H1 (cell line): ENCODE measurements around the gene NKTR. TPM values are rescaled to one million over a fixed set of nuclear protein-coding genes. Genes with fewer than 3 reads are reported as not detected.

ENCODE experiments used
- CTCF ChIA-PET: fragments of 300-600 bp; sonication (Branson Sonifier 250); formaldehyde crosslinking; loops from one replicate; lab custom pipeline; 2021; ENCODE audit not compliant: partially characterized antibody; lab: Charles Lee
- POLR2A ChIA-PET: fragments of 300-600 bp; sonication (Branson Sonifier 250); formaldehyde crosslinking; loops from one replicate; lab custom pipeline; 2021; ENCODE audit warnings: inconsistent platforms; ENCODE audit not compliant: partially characterized antibody; lab: Charles Lee
- DNase-seq, 2 experiments: peaks; one replicate each; pipeline versions ENCODE4 v3.0.0 to v3.0.0-alpha.2; 2010 to 2022; ENCODE audit warnings: low spot score in 2 of 2, low read depth in 1 of 2, mixed read lengths in 1 of 2
- FAIRE-seq: peaks from 2 replicates; lab custom pipeline; 2011; peaks lifted over from hg19 to GRCh38; lab: Jason Lieb, UNC
- H2AFZ ChIP-seq: 2 replicates; pipeline ENCODE4 v1.8.1; 2012; ENCODE audit warnings: low read length, inconsistent platforms
- H2AK5ac ChIP-seq: 2 replicates; pipeline ENCODE4 v1.6.1; 2013; ENCODE audit warnings: low read depth, low read length
- H2BK120ac ChIP-seq: replicated peaks from 2 replicates; pipeline ENCODE3; 2013; ENCODE audit warnings: low read depth, low read length, inconsistent platforms
- H2BK12ac ChIP-seq: 2 replicates; pipeline ENCODE4 v1.6.1; 2013; ENCODE audit warnings: low read depth, low read length
- H2BK15ac ChIP-seq: 2 replicates; pipeline ENCODE4 v1.6.1; 2013; ENCODE audit warnings: low read length
- H2BK20ac ChIP-seq: 2 replicates; pipeline ENCODE4 v1.6.1; 2013; ENCODE audit warnings: low read length
- H2BK5ac ChIP-seq: 2 replicates; pipeline ENCODE4 v1.6.1; 2013; ENCODE audit warnings: low read depth, low read length
- H3K14ac ChIP-seq: 2 replicates; pipeline ENCODE4 v1.6.1; 2013; ENCODE audit warnings: inconsistent platforms; ENCODE audit not compliant: insufficient read length
- H3K18ac ChIP-seq: 2 replicates; pipeline ENCODE4 v1.6.1; 2013; ENCODE audit warnings: low read length; ENCODE audit errors: extremely low read depth
- H3K23ac ChIP-seq: 2 replicates; pipeline ENCODE4 v1.6.1; 2013; ENCODE audit warnings: inconsistent platforms; ENCODE audit not compliant: insufficient read length
- H3K23me2 ChIP-seq: 2 replicates; pipeline ENCODE4 v1.6.1; 2013; ENCODE audit warnings: low read depth, low read length
- H3K27ac ChIP-seq: 2 replicates; pipeline ENCODE4 v1.6.1; 2011; ENCODE audit warnings: low read depth, low read length, inconsistent platforms
- H3K27me3 ChIP-seq, 4 experiments: replicated peaks in 1 of 4; 1 replicate in 1 of 4; 2 replicates in 3 of 4; pipeline versions ENCODE4 v1.6.1 to v1.8.1; 2011 to 2013; ENCODE audit warnings: low read length in 3 of 4, mild to moderate bottlenecking in 3 of 4, inconsistent platforms in 2 of 4, mixed read lengths in 2 of 4, moderate library complexity in 1 of 4; ENCODE audit not compliant: control insufficient read depth in 3 of 4, insufficient read depth in 3 of 4; ENCODE audit errors: extremely low read depth in 1 of 4
- H3K36me3 ChIP-seq, 4 experiments: 2 replicates each; pipeline versions ENCODE4 v1.6.1 to v1.8.1; 2011 to 2013; ENCODE audit warnings: mild to moderate bottlenecking in 4 of 4, low read length in 3 of 4, moderate library complexity in 2 of 4, control low read depth in 1 of 4, inconsistent platforms in 1 of 4; ENCODE audit not compliant: insufficient read depth in 4 of 4, control insufficient read depth in 2 of 4
- H3K4ac ChIP-seq: replicated peaks from 2 replicates; pipeline ENCODE3; 2013; ENCODE audit warnings: low read length, low read depth, mixed read lengths, inconsistent platforms; ENCODE audit not compliant: insufficient read length
- H3K4me1 ChIP-seq, 4 experiments: replicated peaks in 1 of 4; 1 replicate in 1 of 4; 2 replicates in 3 of 4; pipeline versions ENCODE4 v1.6.1 to v1.8.1; 2011 to 2013; ENCODE audit warnings: low read length in 3 of 4, inconsistent platforms in 2 of 4, mixed read lengths in 1 of 4; ENCODE audit not compliant: insufficient read depth in 4 of 4, control insufficient read depth in 3 of 4
- H3K4me2 ChIP-seq, 2 experiments: 2 replicates each; pipeline versions ENCODE4 v1.6.1 to v1.8.1; 2011 to 2013; ENCODE audit warnings: low read depth in 2 of 2, low read length in 2 of 2, control low read depth in 1 of 2, inconsistent platforms in 1 of 2, mild to moderate bottlenecking in 1 of 2; ENCODE audit not compliant: insufficient read depth in 1 of 2
- H3K4me3 ChIP-seq, 4 experiments: fragments of 200-600, 300-600 bp in 1 of 4; sonication (generic), shearing (Covaris generic), sonication (Bioruptor Twin) in 1 of 4; 2 replicates each; pipeline versions ENCODE4 v1.5.1 to v1.8.1; 2011 to 2016; ENCODE audit warnings: low read length in 4 of 4, low read depth in 3 of 4, control low read depth in 2 of 4, inconsistent platforms in 2 of 4, mild to moderate bottlenecking in 2 of 4, mixed read lengths in 1 of 4, moderate library complexity in 1 of 4; ENCODE audit not compliant: insufficient read depth in 2 of 4; ENCODE audit errors: extremely low read depth in 1 of 4
- H3K56ac ChIP-seq: replicated peaks from 2 replicates; pipeline ENCODE3; 2013; ENCODE audit warnings: low read depth, mild to moderate bottlenecking, mixed read lengths, low read length, inconsistent platforms; ENCODE audit not compliant: insufficient read length
- H3K79me1 ChIP-seq: 2 replicates; pipeline ENCODE4 v1.6.1; 2013; ENCODE audit warnings: low read depth, low read length, control low read depth
- H3K79me2 ChIP-seq, 2 experiments: 2 replicates each; pipeline versions ENCODE4 v1.6.1 to v1.8.1; 2012 to 2013; ENCODE audit warnings: low read length in 2 of 2, mild to moderate bottlenecking in 2 of 2, inconsistent platforms in 1 of 2; ENCODE audit not compliant: insufficient read depth in 2 of 2, control insufficient read depth in 1 of 2
- H3K9ac ChIP-seq, 4 experiments: replicated peaks in 1 of 4; 1 replicate in 1 of 4; 2 replicates in 3 of 4; pipeline versions ENCODE4 v1.6.1 to v1.8.1; 2011 to 2013; ENCODE audit warnings: low read depth in 3 of 4, low read length in 3 of 4, control low read depth in 2 of 4, mild to moderate bottlenecking in 2 of 4, moderate library complexity in 2 of 4, inconsistent platforms in 1 of 4; ENCODE audit errors: extremely low read depth in 1 of 4
- H3K9me3 ChIP-seq, 2 experiments: 2 replicates each; pipeline versions ENCODE4 v1.6.1 to v1.8.1; 2012 to 2013; ENCODE audit warnings: mild to moderate bottlenecking in 2 of 2, moderate library complexity in 2 of 2, control low read depth in 1 of 2, inconsistent platforms in 1 of 2, low read depth in 1 of 2, low read length in 1 of 2, mixed read lengths in 1 of 2; ENCODE audit not compliant: insufficient read depth in 2 of 2
- H4K20me1 ChIP-seq, 2 experiments: replicated peaks in 1 of 2; 2 replicates each; pipeline versions ENCODE3 to v1.8.1; 2011 to 2013; ENCODE audit warnings: inconsistent platforms in 2 of 2, low read length in 2 of 2, mild to moderate bottlenecking in 1 of 2; ENCODE audit not compliant: insufficient read depth in 2 of 2, control insufficient read depth in 1 of 2
- H4K5ac ChIP-seq: 2 replicates; pipeline ENCODE4 v1.6.1; 2013; ENCODE audit warnings: low read length, low read depth, mixed read lengths, inconsistent platforms; ENCODE audit not compliant: insufficient read length
- H4K8ac ChIP-seq: 2 replicates; pipeline ENCODE4 v1.8.0; 2013; ENCODE audit warnings: mild to moderate bottlenecking, moderate library complexity, low read length, inconsistent platforms; ENCODE audit not compliant: insufficient read depth; ENCODE audit errors: extremely low read depth
- H4K91ac ChIP-seq: replicated peaks from 2 replicates; pipeline ENCODE3; 2013; ENCODE audit warnings: low read length, mixed read lengths, inconsistent platforms; ENCODE audit not compliant: insufficient read length
- CBX8 ChIP-seq: fragments of 300-800, 300-1000 bp; sonication (generic); IDR thresholded peaks from 2 replicates; pipeline ENCODE4 v1.7.1; 2016; ENCODE audit warnings: low read depth, low read length, borderline replicate concordance
- GABPA ChIP-seq: IDR thresholded peaks from 2 replicates; pipeline ENCODE4 v1.6.1; 2011; ENCODE audit warnings: mild to moderate bottlenecking, low read length, moderate library complexity, borderline replicate concordance; ENCODE audit not compliant: insufficient read depth
- HDAC6 ChIP-seq: IDR thresholded peaks from one replicate; pipeline ENCODE4 v1.7.1; 2012; ENCODE audit warnings: low read depth, mild to moderate bottlenecking, inconsistent platforms, low read length, moderate library complexity
- JUND ChIP-seq: IDR thresholded peaks from 2 replicates; pipeline ENCODE4 v1.6.1; 2011; ENCODE audit warnings: mild to moderate bottlenecking, improper control_type of control experiment, low read length
- MAFK ChIP-seq: IDR thresholded peaks from 2 replicates; pipeline ENCODE4 v1.6.1; 2012; ENCODE audit warnings: low read depth, mild to moderate bottlenecking, improper control_type of control experiment, low read length
- NRF1 ChIP-seq: IDR thresholded peaks from 2 replicates; pipeline ENCODE4 v1.6.1; 2011; ENCODE audit warnings: mild to moderate bottlenecking, low read depth, low read length, improper control_type of control experiment
- PHF8 ChIP-seq: fragments of 200-600 bp; sonication (generic); conservative IDR thresholded peaks from 2 replicates; pipeline ENCODE4 v1.7.1; 2012; ENCODE audit warnings: low read depth, mild to moderate bottlenecking, inconsistent platforms, low read length, moderate library complexity
- POU5F1 ChIP-seq: IDR thresholded peaks from 2 replicates; pipeline ENCODE4 v1.6.1; 2011; ENCODE audit warnings: low read depth, mild to moderate bottlenecking, low read length, moderate library complexity
- RFX5 ChIP-seq: IDR thresholded peaks from 2 replicates; pipeline ENCODE4 v1.6.1; 2011; ENCODE audit warnings: low read depth, low read length, improper control_type of control experiment, borderline replicate concordance
- TAF7 ChIP-seq: optimal IDR thresholded peaks from 2 replicates; pipeline ENCODE3; 2011; ENCODE audit warnings: low read depth, mild to moderate bottlenecking, inconsistent platforms, low read length, moderate library complexity, borderline replicate concordance
- polyA plus RNA-seq, 7 experiments: library from polyadenylated mRNA; depleted of rRNA in 3 of 7; stranded (reverse) in 5 of 7; unstranded in 2 of 7; fragments of >200 nt in 5 of 7; fragments of 200-250 nt in 2 of 7; gene quantifications; 1 replicate in 5 of 7; 2 replicates in 1 of 7; 4 replicates in 1 of 7; pipeline versions ENCODE4 v1.2.1 to v1.2.3, GENCODE V29; 2011 to 2013; ENCODE audit warnings: missing spikeins in 2 of 7, mixed read lengths in 2 of 7
- total RNA-seq: library from RNA; stranded (reverse); fragmentation: NEBNext Ultra II Directional; extraction: Animal tissue kit (Norgen Biotek cat#: 25700); gene quantifications from 2 replicates; pipeline ENCODE4 v1.2.1, GENCODE V29; 2021
- TF ChIP-seq, protein P1 (sequence below): IDR thresholded peaks from 2 replicates; pipeline ENCODE4 v1.6.1; 2012; ENCODE audit warnings: inconsistent platforms

NKTR gene
- total and polyA plus RNA-seq, 2 of the 8 experiments (the other 6 are each of a cell fraction or from before 2014, with no cell fraction given) = 24.1 to 62.2 TPM

DNA sequence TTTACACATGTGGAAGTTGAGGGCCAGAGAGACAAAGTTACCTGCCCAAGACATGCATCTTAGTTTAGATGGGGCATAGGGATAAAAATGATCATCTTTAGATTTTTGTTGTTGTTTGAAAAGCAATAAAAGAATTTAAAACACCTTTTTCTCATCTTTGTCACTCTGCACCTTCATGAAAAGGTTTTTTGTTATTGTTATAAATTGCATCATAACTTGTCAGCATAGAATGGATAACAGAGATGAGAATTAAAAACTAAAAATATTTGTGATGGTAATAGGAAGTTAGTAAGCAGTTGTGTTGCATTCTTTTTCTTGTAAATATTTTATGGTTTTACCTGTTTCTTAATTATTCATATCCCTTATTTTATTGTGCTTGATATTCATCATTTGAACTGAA, 39.6 kb downstream of the NKTR start:
- no peak overlapping the region for H3K27ac ChIP-seq
- no peak overlapping the region for H2BK12ac ChIP-seq
- H2AK5ac ChIP-seq = no peak overlapping the region
- H2BK15ac ChIP-seq = no peak overlapping the region
- H3K4me1 ChIP-seq = no peaks in the 10 kb centered on the region
- H2BK120ac ChIP-seq = no peak overlapping the region
- H3K4me3 ChIP-seq = no peak overlapping the region
- H3K79me2 ChIP-seq = 0 out of 4 replicates have a peak, but pooled peaks cover 4% of the 10 kb centered on the region in 2 experiments
- no peak overlapping the region for H2BK20ac ChIP-seq
- no peak overlapping the region for H3K4ac ChIP-seq
- H4K20me1 ChIP-seq = peaks cover 2 to 7% of the 10 kb centered on the region in 2 experiments
- no peak overlapping the region for H3K23ac ChIP-seq
- no peak overlapping the region for H4K5ac ChIP-seq
- no peak overlapping the region for H3K56ac ChIP-seq
- H3K36me3 ChIP-seq = peaks cover 52 to 96% (median 89%) of the 10 kb centered on the region in 4 experiments
- no peak overlapping the region for H3K9ac ChIP-seq
- no peak overlapping the region for H3K18ac ChIP-seq
- H2AFZ ChIP-seq = no peak overlapping the region
- FAIRE-seq (no peak), DNase-seq (no peak)
- CTCF ChIA-PET = interaction anchor here (0.8 to 1.7 kb wide), 2 partner anchors 10 to 68 kb away, joined by 4 read pairs; no protein-coding TSS in a partner anchor
- POLR2A ChIA-PET = interaction anchor here (0.8 kb wide), 1 partner anchor 40 kb away, joined by 3 read pairs; the partner anchor contains the start of gene NKTR
- H2BK5ac ChIP-seq = no peak overlapping the region
- no peak overlapping the region for H4K8ac ChIP-seq
- H4K91ac ChIP-seq = no peak overlapping the region
- H3K79me1 ChIP-seq = no peaks in the 10 kb centered on the region; the same call in 1 of the 2 replicates
- H3K9me3 ChIP-seq = no peaks in the 10 kb centered on the region
- H3K14ac ChIP-seq = no peak overlapping the region
- H3K4me2 ChIP-seq = no peak overlapping the region
- no peaks in the 10 kb centered on the region for H3K27me3 ChIP-seq
- no peaks in the 10 kb centered on the region for H3K23me2 ChIP-seq
- TF ChIP-seq HDAC6 (no peak), TAF7 (no peak), RFX5 (no peak), CBX8 (no peak), JUND (no peak), GABPA (no peak), PHF8 (no peak), MAFK (no peak), NRF1 (no peak), POU5F1 (no peak)
- TF ChIP-seq, protein P1, sequence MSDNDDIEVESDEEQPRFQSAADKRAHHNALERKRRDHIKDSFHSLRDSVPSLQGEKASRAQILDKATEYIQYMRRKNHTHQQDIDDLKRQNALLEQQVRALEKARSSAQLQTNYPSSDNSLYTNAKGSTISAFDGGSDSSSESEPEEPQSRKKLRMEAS = no peak
